Mucosa of descending colon (tissue), 3 donors: ENCODE measurements around the gene C6orf136. TPM values are rescaled to one million over a fixed set of nuclear protein-coding genes. Genes with fewer than 3 reads are reported as not detected.
A peak's percentile ranks its signal among the peaks of the same experiment; 100 is the strongest.

Source experiments
- ATAC-seq: fragments of 200-7000 bp; cut with Tn5 transposase; one replicate; pipeline ENCODE4 v1.9.1; 2020; ENCODE audit warnings: mild to moderate bottlenecking, moderate library complexity
- DNase-seq, 3 donors: peaks; one replicate each; pipeline ENCODE4 v3.0.0-alpha.2; 2020
- H3K36me3 ChIP-seq: fragments of 200-600 bp; one replicate; pipeline ENCODE4 v1.8.0; 2021; ENCODE audit warnings: low read depth, mild to moderate bottlenecking
- H3K4me1 ChIP-seq: fragments of 200-600 bp; one replicate; pipeline ENCODE4 v1.8.0; 2021; ENCODE audit warnings: low read depth, mild to moderate bottlenecking
- H3K4me3 ChIP-seq: fragments of 200-600 bp; one replicate; pipeline ENCODE4 v1.8.0; 2021; ENCODE audit warnings: mild to moderate bottlenecking
- H3K9me3 ChIP-seq: fragments of 200-600 bp; one replicate; pipeline ENCODE4 v1.8.0; 2021; ENCODE audit warnings: mild to moderate bottlenecking
- CTCF ChIP-seq: fragments of 200-600 bp; IDR thresholded peaks from one replicate; pipeline ENCODE4 v1.8.0; 2022; ENCODE audit warnings: antibody characterized with exemption, mild to moderate bottlenecking
- intact Hi-C, 2 donors: fragments of 100-400 bp; cut with DNase I in 1 of 2; cut with micrococcal nuclease in 1 of 2; formaldehyde crosslinking; loops; one replicate each; pipeline versions ENCODE4 v1.11.0 to v1.11.1; 2022; cut with DNase I, micrococcal nuclease
- total RNA-seq, 3 donors: library from RNA; stranded (reverse); fragmentation: NEBNext Ultra II Directional in 2 of 3; extraction: Animal tissue kit (Norgen Biotek cat#: 25700) in 2 of 3; gene quantifications; one replicate each; pipeline versions ENCODE4 v1.2.1 to v1.2.4, GENCODE V29; 2021 to 2023
- donor health status: DM: no; HTN: no; CAD: no; lungs with moderate emphysema.
- donor health status: DM: no; HTN: no; CAD: no.
- donor health status: DM: no; HTN: yes; CAD: no.

C6orf136 gene
- total RNA-seq, 3 donors from 2014 or later: 46.5 to 88.8 (median 61.8) TPM

GRCh38 chr6:30647242-30648116, 546 bp downstream of the C6orf136 start:
- peak; percentile 78 to 90 (median 86) for DNase-seq
- Histone ChIP-seq H3K36me3 (no peaks in the 10 kb centered on the region), H3K4me3 (peak overlapping the region; percentile 94), H3K9me3 (no peaks in the 10 kb centered on the region), H3K4me1 (peaks cover 13% of the 10 kb centered on the region)
- TF ChIP-seq CTCF: no peak
- intact Hi-C loops: no loop called here
- peak; percentile 80 for ATAC-seq

DNA sequence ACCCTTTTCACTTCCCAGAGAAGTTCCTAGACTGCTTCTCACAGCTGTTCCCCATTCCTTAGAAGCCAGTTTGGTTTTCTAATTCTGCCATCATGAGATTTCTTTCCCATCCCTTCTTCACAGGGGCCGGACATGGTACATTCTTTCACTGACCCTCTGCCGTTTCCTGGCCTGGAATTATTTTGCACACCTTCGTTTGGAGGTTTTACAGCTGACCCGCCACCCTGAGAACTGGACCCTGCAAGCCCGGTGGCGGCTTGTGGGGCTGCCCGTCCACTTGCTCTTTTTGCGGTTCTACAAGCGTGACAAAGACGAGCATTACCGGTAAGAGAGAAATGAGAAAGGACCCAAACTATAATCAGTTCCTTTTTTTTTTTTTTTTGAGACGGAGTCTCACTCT, 4.2 kb downstream of the C6orf136 start:
- Histone ChIP-seq H3K4me3 (no peak overlapping the region), H3K4me1 (peaks cover 6% of the 10 kb centered on the region), H3K9me3 (no peaks in the 10 kb centered on the region), H3K36me3 (no peaks in the 10 kb centered on the region)
- intact Hi-C loops: no loop called here
- ATAC-seq: no peak
- no peak for TF ChIP-seq CTCF
- no peak for DNase-seq

DNA sequence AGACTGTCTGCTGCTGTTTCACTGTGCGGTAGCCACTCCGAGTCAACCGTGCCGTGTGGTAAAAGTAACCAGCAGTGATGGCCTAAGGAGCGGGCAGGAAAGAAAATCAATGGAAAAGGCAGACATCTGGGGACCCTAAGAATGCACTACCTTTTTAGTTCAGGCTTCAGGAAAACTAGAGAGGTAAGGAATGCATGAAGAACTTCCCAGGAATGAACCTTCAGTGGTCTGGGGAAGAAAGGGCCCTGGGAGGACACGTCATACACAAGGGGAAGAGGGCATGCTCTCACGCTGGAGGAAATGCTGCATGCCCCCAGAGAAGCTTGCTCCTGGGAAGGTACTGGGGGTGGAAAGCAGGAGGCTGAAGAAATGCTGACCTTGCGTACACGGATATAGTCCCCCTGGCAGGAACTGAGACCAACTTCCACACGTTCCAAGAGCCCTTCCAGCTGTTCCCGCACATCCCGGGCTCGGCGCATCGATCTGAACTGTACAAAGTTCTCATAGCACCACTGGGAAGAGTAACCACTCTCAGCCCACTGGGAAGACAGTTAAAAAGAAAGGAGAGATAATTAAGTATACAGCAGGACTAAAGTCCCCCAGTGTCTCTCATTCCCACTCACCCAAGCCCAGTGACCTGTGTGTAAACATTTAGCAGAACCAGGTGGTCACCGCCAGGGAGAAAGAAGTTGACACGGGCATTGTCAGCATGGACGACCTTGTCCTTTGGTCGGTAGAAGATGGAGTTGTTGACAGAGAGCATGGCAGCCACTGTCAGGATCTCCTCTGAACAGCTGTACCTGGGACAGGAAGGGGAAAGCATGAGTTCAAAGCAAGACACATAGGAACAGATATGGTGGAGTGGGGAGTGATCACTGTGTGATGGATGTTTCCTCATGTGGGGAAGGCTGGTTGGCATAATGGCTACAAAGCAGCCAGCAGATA, 8.1 kb downstream of the C6orf136 start:
- H3K36me3 ChIP-seq: peaks cover 4% of the 10 kb centered on the region
- TF ChIP-seq CTCF: no peak
- H3K4me3 ChIP-seq: no peak overlapping the region
- intact Hi-C loops: no loop called here
- ATAC-seq (no peak), DNase-seq (no peak)
- no peaks in the 10 kb centered on the region for H3K4me1 ChIP-seq
- no peaks in the 10 kb centered on the region for H3K9me3 ChIP-seq

DNA sequence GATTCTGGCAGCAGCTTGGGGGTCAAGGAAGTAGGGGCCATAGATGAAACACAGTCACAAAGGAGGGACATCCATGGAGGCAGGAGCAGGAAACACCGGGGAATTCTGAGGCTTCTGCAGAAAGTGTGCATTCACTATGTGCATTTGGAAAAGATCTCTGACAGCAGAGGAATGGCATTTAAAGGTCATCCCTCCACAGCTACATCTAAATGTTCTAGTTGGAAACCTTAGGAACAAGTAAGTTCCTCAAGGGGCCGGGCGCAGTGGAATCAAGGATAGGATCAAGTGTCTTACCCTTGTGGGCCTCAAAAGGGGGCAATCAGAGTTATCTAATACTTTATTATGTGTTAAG, 8.8 kb downstream of the C6orf136 start:
- no peak for TF ChIP-seq CTCF
- intact Hi-C loops: no loop called here

DNA sequence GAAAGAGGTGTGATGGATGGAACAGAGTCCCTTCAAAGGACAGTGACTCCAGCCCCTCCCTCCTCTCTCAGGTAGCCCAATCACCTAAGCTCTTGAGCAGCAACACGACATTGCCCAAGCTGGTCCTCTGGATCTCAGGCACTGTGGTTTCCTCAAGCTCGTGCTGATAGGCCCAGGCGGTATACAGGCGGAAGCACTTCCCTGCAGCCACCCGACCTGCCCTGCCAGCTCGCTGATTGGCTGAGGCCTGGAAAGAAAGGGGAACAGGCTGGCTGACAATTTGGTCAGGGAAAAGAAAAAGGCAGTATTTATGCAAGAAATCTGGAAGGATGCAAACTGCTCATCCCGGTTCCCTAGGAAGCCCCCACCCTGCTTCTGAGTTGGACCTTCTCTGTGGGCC, 9.6 kb downstream of the C6orf136 start:
- ATAC-seq: no peak
- DNase-seq: no peak
- intact Hi-C loops: no loop called here
- Histone ChIP-seq H3K4me1 (no peaks in the 10 kb centered on the region), H3K4me3 (no peak overlapping the region), H3K36me3 (peaks cover 11% of the 10 kb centered on the region), H3K9me3 (no peaks in the 10 kb centered on the region)
- TF ChIP-seq CTCF: no peak

More for the DNA sequence above, 8.8 kb downstream of the C6orf136 start:
- no peak overlapping the region for H3K4me3 ChIP-seq
- H3K9me3 ChIP-seq: no peaks in the 10 kb centered on the region
- no peak for DNase-seq
- no peaks in the 10 kb centered on the region for H3K4me1 ChIP-seq
- H3K36me3 ChIP-seq: peaks cover 4% of the 10 kb centered on the region
- no peak for ATAC-seq
